Gastrocnemius medialis (tissue), 4 donors: ENCODE measurements around the gene NYNRIN.

Experiments used
- POLR2A ChIP-seq, 2 donors: fragments of 450-650 bp; IDR thresholded peaks; one replicate each; pipeline ENCODE4 v1.6.1; 2017; ENCODE audit warnings: antibody characterized with exemption in 2 of 2, mild to moderate bottlenecking in 2 of 2, moderate library complexity in 2 of 2
- TF ChIP-seq, protein P1 (sequence below), 5 experiments: fragments of 450-650 bp in 3 of 5; fragments of 200-600 bp in 2 of 5; sonication (generic) in 2 of 5; IDR thresholded peaks in 4 of 5; conservative IDR thresholded peaks in 1 of 5; 1 replicate in 4 of 5; 2 replicates in 1 of 5; pipeline ENCODE4 v1.5.1; 2016 to 2019; ENCODE audit warnings: antibody characterized with exemption in 5 of 5, mild to moderate bottlenecking in 3 of 5, moderate library complexity in 3 of 5

DNA sequence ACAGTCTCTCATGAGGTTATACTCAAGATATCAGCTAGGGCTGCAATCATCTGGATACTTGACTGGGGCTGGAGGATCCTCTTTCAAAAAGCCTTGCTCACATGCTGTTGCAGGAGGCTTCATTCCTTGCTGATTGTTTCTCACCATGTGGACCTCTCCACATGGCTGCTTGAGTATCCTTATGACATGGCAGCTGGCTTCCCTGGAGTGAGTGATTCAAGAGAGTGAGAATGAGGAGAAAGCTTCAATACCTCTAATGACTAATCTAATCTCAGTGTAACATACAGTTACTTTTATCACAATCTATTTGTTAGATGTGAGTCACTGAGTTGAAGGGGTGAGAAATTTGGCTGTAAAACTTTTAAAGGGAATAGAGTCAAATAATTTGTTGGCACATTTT, 58.2 kb downstream of the NYNRIN start:
- TF ChIP-seq POLR2A (IDR thresholded peaks at IDR 0.05): no peak
- TF ChIP-seq, protein P1, sequence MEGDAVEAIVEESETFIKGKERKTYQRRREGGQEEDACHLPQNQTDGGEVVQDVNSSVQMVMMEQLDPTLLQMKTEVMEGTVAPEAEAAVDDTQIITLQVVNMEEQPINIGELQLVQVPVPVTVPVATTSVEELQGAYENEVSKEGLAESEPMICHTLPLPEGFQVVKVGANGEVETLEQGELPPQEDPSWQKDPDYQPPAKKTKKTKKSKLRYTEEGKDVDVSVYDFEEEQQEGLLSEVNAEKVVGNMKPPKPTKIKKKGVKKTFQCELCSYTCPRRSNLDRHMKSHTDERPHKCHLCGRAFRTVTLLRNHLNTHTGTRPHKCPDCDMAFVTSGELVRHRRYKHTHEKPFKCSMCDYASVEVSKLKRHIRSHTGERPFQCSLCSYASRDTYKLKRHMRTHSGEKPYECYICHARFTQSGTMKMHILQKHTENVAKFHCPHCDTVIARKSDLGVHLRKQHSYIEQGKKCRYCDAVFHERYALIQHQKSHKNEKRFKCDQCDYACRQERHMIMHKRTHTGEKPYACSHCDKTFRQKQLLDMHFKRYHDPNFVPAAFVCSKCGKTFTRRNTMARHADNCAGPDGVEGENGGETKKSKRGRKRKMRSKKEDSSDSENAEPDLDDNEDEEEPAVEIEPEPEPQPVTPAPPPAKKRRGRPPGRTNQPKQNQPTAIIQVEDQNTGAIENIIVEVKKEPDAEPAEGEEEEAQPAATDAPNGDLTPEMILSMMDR (IDR thresholded peaks at IDR 0.05 in 4 of 5, conservative IDR thresholded peaks at IDR 0.05 in 1 of 5): no peak
